ENCODE results near the gene PRRT3.
A peak's percentile ranks its signal among the peaks of the same experiment; 100 is the strongest.

PRRT3 gene

GRCh38 chr3:9947025-9947995 lies 4.9 kb downstream of the PRRT3 start:
- FAIRE-seq = no peak
- peak; percentile 52 for TF ChIP-seq CTCF (IDR thresholded peaks at IDR 0.05; ENCODE audit: insufficient read depth, missing control alignments)
- peak; percentile 47 for DNase-seq (ENCODE audit: insufficient read length, low spot score)

GRCh38 chr3:9946112-9947024 lies 5.8 kb downstream of the PRRT3 start:
- peak; percentile 75 for TF ChIP-seq CTCF (IDR thresholded peaks at IDR 0.05; ENCODE audit: insufficient read depth, missing control alignments)
- no peak for FAIRE-seq
- peak; percentile 82 for DNase-seq (ENCODE audit: insufficient read length, low spot score)

GRCh38 chr3:9945358-9945757 lies 6.8 kb downstream of the PRRT3 start:
- no peak for DNase-seq (ENCODE audit: insufficient read length, low spot score)
- no peak for TF ChIP-seq CTCF (IDR thresholded peaks at IDR 0.05; ENCODE audit: insufficient read depth, missing control alignments)
- FAIRE-seq = no peak

- FAIRE-seq (no peak), DNase-seq (ENCODE audit: insufficient read length, low spot score) (no peak)
- TF ChIP-seq CTCF (IDR thresholded peaks at IDR 0.05; ENCODE audit: insufficient read depth, missing control alignments) = no peak
Measured at GRCh38 chr3:9944271-9944670, 7.9 kb downstream of the PRRT3 start.

- FAIRE-seq (no peak), DNase-seq (ENCODE audit: insufficient read length, low spot score) (no peak)
- no peak for TF ChIP-seq CTCF (IDR thresholded peaks at IDR 0.05; ENCODE audit: insufficient read depth, missing control alignments)
Measured at GRCh38 chr3:9942934-9943690, 9.1 kb downstream of the PRRT3 start.

DNA sequence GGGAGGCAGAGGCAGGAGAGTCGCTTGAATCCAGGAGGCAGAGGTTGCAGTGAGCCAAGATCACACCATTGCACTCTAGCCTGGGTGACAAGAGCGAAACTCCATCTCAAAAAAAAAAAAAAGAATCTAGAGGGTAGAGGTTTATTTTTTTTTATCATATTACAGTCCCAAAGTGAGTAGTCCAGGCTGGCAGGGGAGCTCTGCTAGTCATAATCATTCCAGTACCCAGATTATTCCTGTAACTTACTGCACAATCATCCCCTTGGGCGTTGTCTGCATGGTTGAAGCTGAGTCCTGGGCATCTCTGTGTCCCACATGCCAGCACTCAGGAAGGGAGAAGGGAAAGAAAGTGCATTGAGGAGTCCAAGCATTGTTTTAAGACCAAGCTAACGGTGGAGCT lies 10.0 kb downstream of the PRRT3 start:
- DNase-seq (ENCODE audit: insufficient read length, low spot score) (no peak), FAIRE-seq (no peak)
- TF ChIP-seq CTCF (IDR thresholded peaks at IDR 0.05; ENCODE audit: insufficient read depth, missing control alignments) = no peak
